Measurements from ENCODE around the gene SPSB2.

DNA sequence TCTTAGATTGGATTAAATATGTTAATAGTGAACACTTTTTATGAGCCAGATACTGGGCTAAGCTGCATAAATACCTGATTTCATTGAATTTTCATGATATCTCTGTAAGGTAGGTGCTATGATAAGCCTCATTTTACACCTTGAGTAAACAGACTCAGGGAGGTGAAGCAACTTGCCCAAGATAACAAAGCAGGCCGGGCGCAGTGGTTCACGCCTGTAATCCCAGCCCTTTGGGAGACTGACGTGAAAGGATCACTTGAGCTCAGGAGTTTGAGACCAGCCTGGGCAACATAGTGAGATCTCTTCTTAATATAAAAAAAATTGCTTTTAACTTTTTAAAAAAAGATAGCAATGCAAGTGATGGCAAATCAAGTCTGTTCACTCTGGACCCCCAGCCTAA is 31.0 kb downstream of the SPSB2 start:
- TF ChIP-seq CTCF (IDR thresholded peaks at IDR 0.05) (no peak), POLR2A (IDR thresholded peaks at IDR 0.05) (no peak)
